Keratinocyte (primary cell): Measurements from ENCODE around the gene PHOX2B. TPM values are rescaled to one million over a fixed set of nuclear protein-coding genes. Genes with fewer than 3 reads are reported as not detected.

Experiments
- DNase-seq: peaks from one replicate; pipeline ENCODE4 v3.0.0-alpha.2; 2011; ENCODE audit warnings: low read depth, missing footprints, low spot score
- FAIRE-seq: peaks from 2 replicates; lab custom pipeline; 2011; peaks lifted over from hg19 to GRCh38; lab: Jason Lieb, UNC
- H2AFZ ChIP-seq: 2 replicates; pipeline ENCODE4 v1.6.0; 2012; ENCODE audit warnings: low read length, control low read depth, inconsistent platforms; ENCODE audit not compliant: control insufficient read depth
- H3K27ac ChIP-seq: 2 replicates; pipeline ENCODE4 v1.5.1; 2011; ENCODE audit warnings: low read length; ENCODE audit not compliant: control insufficient read depth, insufficient read depth
- H3K27me3 ChIP-seq: 3 replicates; pipeline ENCODE4 v1.6.0; 2011; ENCODE audit warnings: low read length; ENCODE audit not compliant: control insufficient read depth, insufficient read depth; ENCODE audit errors: extremely low read depth
- H3K36me3 ChIP-seq, 2 experiments: 2 replicates in 1 of 2; 3 replicates in 1 of 2; pipeline ENCODE4 v1.5.1; 2011; ENCODE audit warnings: low read length in 2 of 2, mild to moderate bottlenecking in 1 of 2; ENCODE audit not compliant: control insufficient read depth in 2 of 2, insufficient read depth in 2 of 2; ENCODE audit errors: extremely low read depth in 1 of 2
- H3K4me1 ChIP-seq: 3 replicates; pipeline ENCODE4 v1.5.1; 2011; ENCODE audit warnings: low read length; ENCODE audit not compliant: control insufficient read depth, insufficient read depth; ENCODE audit errors: extremely low read depth
- H3K4me2 ChIP-seq: 3 replicates; pipeline ENCODE4 v1.6.0; 2011; ENCODE audit warnings: low read depth, low read length; ENCODE audit not compliant: control insufficient read depth, insufficient read depth; ENCODE audit errors: extremely low read depth
- H3K4me3 ChIP-seq, 3 experiments: fragments of 200-600 bp in 1 of 3; sonication (generic) in 1 of 3; 2 replicates in 2 of 3; 3 replicates in 1 of 3; pipeline ENCODE4 v1.5.1; 2011 to 2016; ENCODE audit warnings: low read length in 3 of 3, mild to moderate bottlenecking in 3 of 3, control low read depth in 2 of 3, inconsistent platforms in 1 of 3, low read depth in 1 of 3, mixed read lengths in 1 of 3, mixed run types in 1 of 3, moderate library complexity in 1 of 3; ENCODE audit not compliant: control insufficient read depth in 2 of 3, insufficient read depth in 2 of 3; ENCODE audit errors: extremely low read depth in 1 of 3
- H3K79me2 ChIP-seq: 2 replicates; pipeline ENCODE4 v1.6.0; 2012; ENCODE audit warnings: low read length; ENCODE audit not compliant: control insufficient read depth, insufficient read depth
- H3K9ac ChIP-seq: 3 replicates; pipeline ENCODE4 v1.6.0; 2011; ENCODE audit warnings: low read length; ENCODE audit not compliant: control insufficient read depth, insufficient read depth; ENCODE audit errors: extremely low read depth
- H3K9me1 ChIP-seq: 3 replicates; pipeline ENCODE4 v1.6.0; 2011; ENCODE audit warnings: low read length; ENCODE audit not compliant: control insufficient read depth, insufficient read depth; ENCODE audit errors: extremely low read depth
- H3K9me3 ChIP-seq: 2 replicates; pipeline ENCODE4 v1.5.1; 2012; ENCODE audit warnings: low read depth, low read length; ENCODE audit not compliant: control insufficient read depth
- H4K20me1 ChIP-seq: 3 replicates; pipeline ENCODE4 v1.6.0; 2011; ENCODE audit warnings: low read length; ENCODE audit not compliant: control insufficient read depth, insufficient read depth; ENCODE audit errors: extremely low read depth
- CTCF ChIP-seq, 3 experiments: IDR thresholded peaks in 1 of 3; conservative IDR thresholded peaks in 1 of 3; optimal IDR thresholded peaks in 1 of 3; 2 replicates in 2 of 3; 3 replicates in 1 of 3; pipeline versions ENCODE3 to v1.5.1; 2011; ENCODE audit warnings: low read length in 3 of 3, mild to moderate bottlenecking in 3 of 3, moderate library complexity in 2 of 3, control low read depth in 1 of 3, inconsistent platforms in 1 of 3; ENCODE audit not compliant: insufficient read depth in 2 of 3; ENCODE audit errors: extremely low read depth in 1 of 3
- EZH2 ChIP-seq: IDR thresholded peaks from one replicate; pipeline ENCODE4 v1.6.1; 2012; ENCODE audit warnings: inconsistent platforms, mild to moderate bottlenecking, low read length, moderate library complexity
- dilution Hi-C: fragments of 300-500 bp; cut with MboI; formaldehyde crosslinking; loops from one replicate; pipeline ENCODE4 v1.7.0; 2020; ENCODE audit warnings: low sequenced_read_pairs; ENCODE audit not compliant: extremely low pct_ligation_motif_present
- polyA plus RNA-seq, 5 experiments: library from polyadenylated mRNA; depleted of rRNA in 3 of 5; stranded (reverse) in 3 of 5; stranded (forward) in 1 of 5; unstranded in 1 of 5; fragments of >200 nt; gene quantifications; 1 replicate in 1 of 5; 2 replicates in 3 of 5; 3 replicates in 1 of 5; pipeline versions ENCODE4 v1.2.1 to v1.2.3, GENCODE V29; 2011 to 2012; ENCODE audit warnings: missing spikeins in 2 of 5, low read depth in 1 of 5, low replicate concordance in 1 of 5

PHOX2B gene
- polyA plus RNA-seq, 1 donor (not counting 4 experiments of a cell fraction or from before 2014, with no cell fraction given): not detected

- no peak overlapping the region for H3K4me2 ChIP-seq
- H3K27ac ChIP-seq: no peak overlapping the region
- H2AFZ ChIP-seq: no peak overlapping the region
- no peaks in the 10 kb centered on the region for H3K9me1 ChIP-seq
- no peak overlapping the region for H3K4me3 ChIP-seq
- no peaks in the 10 kb centered on the region for H3K9me3 ChIP-seq
- no peaks in the 10 kb centered on the region for H3K4me1 ChIP-seq
- no peaks in the 10 kb centered on the region for H3K36me3 ChIP-seq
- H3K27me3 ChIP-seq: peaks cover 69% of the 10 kb centered on the region
- DNase-seq: no peak
- FAIRE-seq: no peak
- dilution Hi-C loops: no loop called here
- no peaks in the 10 kb centered on the region for H4K20me1 ChIP-seq
- no peaks in the 10 kb centered on the region for H3K79me2 ChIP-seq
- H3K9ac ChIP-seq: no peak overlapping the region
- TF ChIP-seq EZH2: no peak
- no peak for TF ChIP-seq CTCF (optimal IDR thresholded peaks at IDR 0.05 in 1 of 3, IDR thresholded peaks at IDR 0.05 in 1 of 3, conservative IDR thresholded peaks at IDR 0.05 in 1 of 3; ENCODE audit: extremely low read depth in 1 of 3, insufficient read depth in 2 of 3, low read length in 3 of 3)
These were observed 5.4 kb upstream of the PHOX2B start for GRCh38 chr4:41753942-41754341.

GRCh38 chr4:41752081-41752836, 3.7 kb upstream of the PHOX2B start:
- FAIRE-seq: no peak
- H3K9me1 ChIP-seq: no peaks in the 10 kb centered on the region
- no peaks in the 10 kb centered on the region for H3K4me1 ChIP-seq
- no peaks in the 10 kb centered on the region for H3K9me3 ChIP-seq
- no peak overlapping the region for H2AFZ ChIP-seq
- H3K4me3 ChIP-seq: no peak overlapping the region
- no peak for DNase-seq
- H4K20me1 ChIP-seq: no peaks in the 10 kb centered on the region
- dilution Hi-C loops: no loop called here
- H3K9ac ChIP-seq: no peak overlapping the region
- peaks cover 86% of the 10 kb centered on the region for H3K27me3 ChIP-seq
- H3K79me2 ChIP-seq: no peaks in the 10 kb centered on the region
- TF ChIP-seq CTCF (optimal IDR thresholded peaks at IDR 0.05 in 1 of 3, IDR thresholded peaks at IDR 0.05 in 1 of 3, conservative IDR thresholded peaks at IDR 0.05 in 1 of 3; ENCODE audit: extremely low read depth in 1 of 3, insufficient read depth in 2 of 3, low read length in 3 of 3): no peak
- H3K36me3 ChIP-seq: no peaks in the 10 kb centered on the region
- no peak overlapping the region for H3K4me2 ChIP-seq
- no peak overlapping the region for H3K27ac ChIP-seq
